CD14-positive monocyte (primary cell): ENCODE data around the gene ADAMTSL1. TPM values are rescaled to one million over a fixed set of nuclear protein-coding genes. Genes with fewer than 3 reads are reported as not detected.

Experiments used
- DNase-seq, 3 donors: peaks; one replicate each; pipeline ENCODE4 v3.0.0-alpha.2; 2011 to 2022
- H2AFZ ChIP-seq: 2 replicates; pipeline ENCODE4 v1.6.0; 2012; ENCODE audit warnings: mild to moderate bottlenecking, low read depth, low read length, inconsistent platforms; ENCODE audit not compliant: insufficient read depth, poor library complexity, severe bottlenecking
- H3K27ac ChIP-seq, 2 donors: 1 replicate in 1 of 2; 2 replicates in 1 of 2; pipeline ENCODE4 v1.5.1; 2012 to 2013; ENCODE audit warnings: low read length in 2 of 2, control low read depth in 1 of 2, inconsistent platforms in 1 of 2, low read depth in 1 of 2, mild to moderate bottlenecking in 1 of 2
- H3K27me3 ChIP-seq, 2 donors: one replicate each; pipeline versions ENCODE4 v1.6.0 to v1.6.1; 2011 to 2013; ENCODE audit warnings: low read length in 2 of 2; ENCODE audit not compliant: control insufficient read depth in 2 of 2, insufficient read depth in 2 of 2
- H3K36me3 ChIP-seq, 2 donors: replicated peaks in 1 of 2; 1 replicate in 1 of 2; 2 replicates in 1 of 2; pipeline versions ENCODE4 v1.5.1 to v1.6.1; 2012 to 2013; ENCODE audit warnings: low read length in 2 of 2, control low read depth in 1 of 2, inconsistent platforms in 1 of 2, mild to moderate bottlenecking in 1 of 2; ENCODE audit not compliant: insufficient read depth in 2 of 2, control insufficient read depth in 1 of 2
- H3K4me1 ChIP-seq, 2 donors: 1 replicate in 1 of 2; 2 replicates in 1 of 2; pipeline versions ENCODE4 v1.5.1 to v1.6.1; 2012 to 2013; ENCODE audit warnings: low read length in 2 of 2, control low read depth in 1 of 2, inconsistent platforms in 1 of 2, mild to moderate bottlenecking in 1 of 2, moderate library complexity in 1 of 2; ENCODE audit not compliant: insufficient read depth in 2 of 2, control insufficient read depth in 1 of 2
- H3K4me2 ChIP-seq: replicated peaks from 2 replicates; pipeline ENCODE3; 2012; ENCODE audit warnings: low read length, moderate library complexity, mild to moderate bottlenecking; ENCODE audit not compliant: poor library complexity, severe bottlenecking; ENCODE audit errors: extremely low read depth
- H3K4me3 ChIP-seq, 3 experiments: fragments of 200-600 bp in 1 of 3; sonication (generic) in 1 of 3; replicated peaks in 1 of 3; 1 replicate in 2 of 3; 2 replicates in 1 of 3; pipeline ENCODE4 v1.5.1; 2011 to 2013; ENCODE audit warnings: low read length in 3 of 3, mild to moderate bottlenecking in 3 of 3, control low read depth in 2 of 3, low read depth in 2 of 3, inconsistent platforms in 1 of 3, moderate library complexity in 1 of 3
- H3K79me2 ChIP-seq: 2 replicates; pipeline ENCODE4 v1.6.0; 2012; ENCODE audit warnings: mild to moderate bottlenecking, control low read depth, inconsistent platforms, low read length, moderate library complexity; ENCODE audit not compliant: insufficient read depth
- H3K9ac ChIP-seq: 2 replicates; pipeline ENCODE4 v1.6.0; 2017; ENCODE audit warnings: low read length, mild to moderate bottlenecking; ENCODE audit not compliant: insufficient read depth, poor library complexity, severe bottlenecking
- H3K9me3 ChIP-seq, 2 donors: replicated peaks in 1 of 2; 1 replicate in 1 of 2; 2 replicates in 1 of 2; pipeline versions ENCODE4 v1.5.1 to v1.6.1; 2012 to 2013; ENCODE audit warnings: low read length in 2 of 2, control low read depth in 1 of 2; ENCODE audit not compliant: control insufficient read depth in 1 of 2, insufficient read depth in 1 of 2
- H4K20me1 ChIP-seq: 2 replicates; pipeline ENCODE4 v1.6.0; 2012; ENCODE audit warnings: mild to moderate bottlenecking, low read length, control low read depth, moderate library complexity; ENCODE audit not compliant: insufficient read depth
- H3K27ac Mint-ChIP-seq, 7 donors: one replicate each; pipeline ENCODE4 v1.8.0; 2020; ENCODE audit warnings: mild to moderate bottlenecking in 7 of 7, mixed read lengths in 7 of 7, moderate library complexity in 6 of 7, inconsistent platforms in 2 of 7
- H3K27me3 Mint-ChIP-seq, 3 donors: one replicate each; pipeline ENCODE4 v1.8.0; 2021 to 2022; ENCODE audit warnings: low read depth in 3 of 3, mild to moderate bottlenecking in 3 of 3, mixed read lengths in 3 of 3, moderate library complexity in 3 of 3, inconsistent platforms in 1 of 3
- H3K36me3 Mint-ChIP-seq, 2 donors: one replicate each; pipeline ENCODE4 v1.8.0; 2020; ENCODE audit warnings: mixed read lengths in 2 of 2, inconsistent platforms in 1 of 2, mild to moderate bottlenecking in 1 of 2
- H3K4me1 Mint-ChIP-seq: one replicate; pipeline ENCODE4 v1.8.0; 2020; ENCODE audit warnings: mild to moderate bottlenecking, mixed read lengths
- H3K4me3 Mint-ChIP-seq, 2 donors: one replicate each; pipeline ENCODE4 v1.8.0; 2020; ENCODE audit warnings: mild to moderate bottlenecking in 2 of 2, mixed read lengths in 2 of 2, moderate library complexity in 1 of 2
- H3K9me3 Mint-ChIP-seq, 7 donors: one replicate each; pipeline ENCODE4 v1.8.0; 2020 to 2022; ENCODE audit warnings: mixed read lengths in 7 of 7, mild to moderate bottlenecking in 6 of 7, moderate library complexity in 6 of 7, inconsistent platforms in 2 of 7
- CTCF ChIP-seq: fragments of 200-600 bp; IDR thresholded peaks from one replicate; pipeline ENCODE4 v1.8.0; 2022; ENCODE audit warnings: antibody characterized with exemption, mild to moderate bottlenecking
- WGBS: methylation state at CpG from one replicate; pipeline ENCODE4 v1.1.5; 2013; ENCODE audit warnings: missing lambda C conversion rate; ENCODE audit not compliant: insufficient coverage; 5-methylcytosine and 5-hydroxymethylcytosine counted together
- intact Hi-C, 2 donors: fragments of 100-400 bp; cut with micrococcal nuclease; formaldehyde crosslinking; loops; one replicate each; pipeline versions ENCODE4 v1.15.0 to v1.15.1; 2023
- polyA plus RNA-seq, 3 donors: library from polyadenylated mRNA; depleted of rRNA in 1 of 3; unstranded in 2 of 3; stranded (reverse) in 1 of 3; fragments of 300-500 nt in 2 of 3; fragments of >200 nt in 1 of 3; fragmentation: Illumina TruSeq in 2 of 3; gene quantifications; 1 replicate in 2 of 3; 2 replicates in 1 of 3; pipeline ENCODE4 v1.2.3, GENCODE V29; 2012 to 2021

ADAMTSL1 gene
- polyA plus RNA-seq, 3 donors = not detected

GRCh38 chr9:18865542-18865941 is 391.6 kb downstream of the ADAMTSL1 start:
- intact Hi-C loops = no loop called here
- Histone ChIP-seq H3K4me2 (no peak overlapping the region), H3K36me3 (no peaks in the 10 kb centered on the region), H3K27ac (no peak overlapping the region), H3K9me3 (peaks cover 0 to 3% of the 10 kb centered on the region in 2 donors), H4K20me1 (no peaks in the 10 kb centered on the region), H3K4me3 (no peak overlapping the region), H3K4me1 (no peaks in the 10 kb centered on the region), H3K79me2 (no peaks in the 10 kb centered on the region), H3K9ac (no peak overlapping the region), H2AFZ (no peak overlapping the region), H3K27me3 (no peaks in the 10 kb centered on the region)
- no peak for TF ChIP-seq CTCF
- WGBS = 80% methylated on average over 1 of the region's 3 CpGs
- Mint-ChIP-seq H3K4me1 (no peaks in the 10 kb centered on the region), H3K27me3 (peaks cover 0 to 2% (median 2%) of the 10 kb centered on the region in 3 donors), H3K36me3 (no peaks in the 10 kb centered on the region), H3K4me3 (no peak overlapping the region), H3K9me3 (peaks cover 0 to 6% (median 2%) of the 10 kb centered on the region in 7 donors), H3K27ac (no peak overlapping the region)
- DNase-seq = no peak

- Histone ChIP-seq H3K4me2 (no peak overlapping the region), H3K36me3 (no peaks in the 10 kb centered on the region), H4K20me1 (no peaks in the 10 kb centered on the region), H3K27ac (no peak overlapping the region), H3K4me1 (no peaks in the 10 kb centered on the region), H3K9ac (no peak overlapping the region), H3K9me3 (peaks cover 0 to 3% of the 10 kb centered on the region in 2 donors), H3K27me3 (no peaks in the 10 kb centered on the region), H2AFZ (no peak overlapping the region), H3K79me2 (no peaks in the 10 kb centered on the region), H3K4me3 (no peak overlapping the region)
- no peaks in the 10 kb centered on the region for H3K36me3 Mint-ChIP-seq
- intact Hi-C loops = no loop called here
- no peak overlapping the region for H3K27ac Mint-ChIP-seq
- 100% methylated on average over 1 of the region's 4 CpGs for WGBS
- H3K9me3 Mint-ChIP-seq = peaks cover under 1 to 9% (median 4%) of the 10 kb centered on the region in 7 donors
- no peak overlapping the region for H3K4me3 Mint-ChIP-seq
- no peak for TF ChIP-seq CTCF
- DNase-seq = no peak
- peaks cover 0 to 2% (median 2%) of the 10 kb centered on the region in 3 donors for H3K27me3 Mint-ChIP-seq
- no peaks in the 10 kb centered on the region for H3K4me1 Mint-ChIP-seq
These were observed 392.3 kb downstream of the ADAMTSL1 start for GRCh38 chr9:18866121-18866831.
